ENCODE measurements around the gene TANGO6. TPM values are rescaled to one million over a fixed set of nuclear protein-coding genes. Genes with fewer than 3 reads are reported as not detected.

Gene TANGO6
- total and polyA plus RNA-seq, 2 of the 8 experiments (the other 6 are each of a cell fraction or from before 2014, with no cell fraction given) = 5.0 to 19.5 TPM

- TF ChIP-seq HDAC2 (IDR thresholded peaks at IDR 0.05; ENCODE audit: borderline replicate concordance in 1 of 2, low read depth in 2 of 2, low read length in 2 of 2) = no peak
- TF ChIP-seq ATF3 (IDR thresholded peaks at IDR 0.05; ENCODE audit: insufficient read depth, low read depth, low read length) = no peak
- no peak for TF ChIP-seq CBX5 (IDR thresholded peaks at IDR 0.05; ENCODE audit: low read depth, low read length)
- peak; percentile 13; the same call in 1 of the 2 replicates for TF ChIP-seq ATF2 (IDR thresholded peaks at IDR 0.05; ENCODE audit: low read length)
- TF ChIP-seq MAFK (IDR thresholded peaks at IDR 0.05; ENCODE audit: low read depth, low read length) = no peak
- TF ChIP-seq KDM4A (IDR thresholded peaks at IDR 0.05; ENCODE audit: low read depth, low read length, severe bottlenecking) = no peak
- no peak for TF ChIP-seq CHD2 (IDR thresholded peaks at IDR 0.05; ENCODE audit: low read length)
- no peak for TF ChIP-seq TAF1 (IDR thresholded peaks at IDR 0.05; ENCODE audit: low read depth, low read length)
- TF ChIP-seq SIRT6 (IDR thresholded peaks at IDR 0.05; ENCODE audit: low read length) = no peak
- no peak for TF ChIP-seq SIN3A (conservative IDR thresholded peaks at IDR 0.05 in 1 of 2, IDR thresholded peaks at IDR 0.05 in 1 of 2; ENCODE audit: low read depth in 1 of 2, low read length in 2 of 2)
- no peak for TF ChIP-seq BCL11A (IDR thresholded peaks at IDR 0.05; ENCODE audit: low read depth in 2 of 2, low read length in 2 of 2)
- TF ChIP-seq GABPA (IDR thresholded peaks at IDR 0.05; ENCODE audit: borderline replicate concordance, insufficient read depth, low read length) = no peak
Observed at GRCh38 chr16:68972013-68972412, 128.7 kb downstream of the TANGO6 start (continued).
